Thyroid gland (tissue), 4 donors: ENCODE data around the gene HMMR.

Experiments used
- POLR2A ChIP-seq, 2 donors: fragments of 450-650 bp; IDR thresholded peaks; one replicate each; pipeline ENCODE4 v1.6.1; 2017; ENCODE audit warnings: antibody characterized with exemption in 2 of 2, mild to moderate bottlenecking in 2 of 2, moderate library complexity in 1 of 2
- TF ChIP-seq, protein P1 (sequence below), 6 experiments: fragments of 200-600 bp in 3 of 6; fragments of 450-650 bp in 3 of 6; sonication (generic) in 3 of 6; IDR thresholded peaks; one replicate each; pipeline ENCODE4 v1.5.1; 2016 to 2019; ENCODE audit warnings: antibody characterized with exemption in 6 of 6, mild to moderate bottlenecking in 2 of 6, inconsistent platforms in 1 of 6, moderate library complexity in 1 of 6

DNA sequence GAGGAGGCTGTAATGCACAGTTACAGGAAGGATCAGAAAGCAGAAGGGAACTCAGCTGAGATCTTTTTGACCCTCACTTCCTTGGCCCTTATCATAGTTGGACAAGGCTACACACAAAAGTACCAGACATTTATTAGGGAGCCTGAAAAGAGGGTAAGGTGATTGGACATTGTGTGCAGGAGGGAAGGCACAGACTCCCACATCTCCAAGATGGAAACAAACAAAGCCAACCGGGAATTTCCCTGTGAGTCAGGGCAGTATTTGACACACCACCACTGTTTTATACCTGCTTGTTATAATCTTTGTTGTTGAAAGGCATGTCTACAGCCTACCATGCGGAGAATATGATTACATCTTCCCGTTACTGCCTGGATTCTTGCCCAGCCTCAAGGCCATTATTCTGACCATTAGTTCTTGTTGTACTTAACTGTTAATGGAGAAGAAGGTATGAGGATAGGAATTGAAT, 26.0 kb upstream of the HMMR start:
- no peak for TF ChIP-seq POLR2A (IDR thresholded peaks at IDR 0.05)
- TF ChIP-seq, protein P1, sequence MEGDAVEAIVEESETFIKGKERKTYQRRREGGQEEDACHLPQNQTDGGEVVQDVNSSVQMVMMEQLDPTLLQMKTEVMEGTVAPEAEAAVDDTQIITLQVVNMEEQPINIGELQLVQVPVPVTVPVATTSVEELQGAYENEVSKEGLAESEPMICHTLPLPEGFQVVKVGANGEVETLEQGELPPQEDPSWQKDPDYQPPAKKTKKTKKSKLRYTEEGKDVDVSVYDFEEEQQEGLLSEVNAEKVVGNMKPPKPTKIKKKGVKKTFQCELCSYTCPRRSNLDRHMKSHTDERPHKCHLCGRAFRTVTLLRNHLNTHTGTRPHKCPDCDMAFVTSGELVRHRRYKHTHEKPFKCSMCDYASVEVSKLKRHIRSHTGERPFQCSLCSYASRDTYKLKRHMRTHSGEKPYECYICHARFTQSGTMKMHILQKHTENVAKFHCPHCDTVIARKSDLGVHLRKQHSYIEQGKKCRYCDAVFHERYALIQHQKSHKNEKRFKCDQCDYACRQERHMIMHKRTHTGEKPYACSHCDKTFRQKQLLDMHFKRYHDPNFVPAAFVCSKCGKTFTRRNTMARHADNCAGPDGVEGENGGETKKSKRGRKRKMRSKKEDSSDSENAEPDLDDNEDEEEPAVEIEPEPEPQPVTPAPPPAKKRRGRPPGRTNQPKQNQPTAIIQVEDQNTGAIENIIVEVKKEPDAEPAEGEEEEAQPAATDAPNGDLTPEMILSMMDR (IDR thresholded peaks at IDR 0.05) = no peak
